GM06990 (cell line): ENCODE results near the gene VWA8.
A peak's percentile ranks its signal among the peaks of the same experiment; 100 is the strongest.

Source experiments
- DNase-seq: peaks from one replicate; pipeline ENCODE4 v3.0.0-alpha.2; 2011; ENCODE audit not compliant: insufficient read length; ENCODE audit errors: extremely low read depth
- H3K27me3 ChIP-seq: replicated peaks from 2 replicates; pipeline ENCODE4 v1.6.0; 2011; ENCODE audit warnings: low read length; ENCODE audit not compliant: control insufficient read depth, insufficient read depth
- H3K36me3 ChIP-seq: 2 replicates; pipeline ENCODE4 v1.5.1; 2011; ENCODE audit warnings: low read length; ENCODE audit not compliant: control insufficient read depth, insufficient read depth
- H3K4me3 ChIP-seq: replicated peaks from 2 replicates; pipeline ENCODE4 v1.5.1; 2011; ENCODE audit warnings: low read depth, mild to moderate bottlenecking, control low read depth, low read length
- TF ChIP-seq, protein P1 (sequence below): IDR thresholded peaks from 2 replicates; pipeline ENCODE4 v1.5.1; 2011; ENCODE audit warnings: low read length, control low read depth, mild to moderate bottlenecking, inconsistent platforms; ENCODE audit not compliant: insufficient read depth, poor library complexity, severe bottlenecking

The VWA8 gene

GRCh38 chr13:41696163-41697003 lies 264.5 kb downstream of the VWA8 start:
- Histone ChIP-seq H3K27me3 (no peaks in the 10 kb centered on the region), H3K36me3 (no peaks in the 10 kb centered on the region; the same call in 1 of the 2 replicates), H3K4me3 (no peak overlapping the region)
- no peak for DNase-seq
- TF ChIP-seq, protein P1, sequence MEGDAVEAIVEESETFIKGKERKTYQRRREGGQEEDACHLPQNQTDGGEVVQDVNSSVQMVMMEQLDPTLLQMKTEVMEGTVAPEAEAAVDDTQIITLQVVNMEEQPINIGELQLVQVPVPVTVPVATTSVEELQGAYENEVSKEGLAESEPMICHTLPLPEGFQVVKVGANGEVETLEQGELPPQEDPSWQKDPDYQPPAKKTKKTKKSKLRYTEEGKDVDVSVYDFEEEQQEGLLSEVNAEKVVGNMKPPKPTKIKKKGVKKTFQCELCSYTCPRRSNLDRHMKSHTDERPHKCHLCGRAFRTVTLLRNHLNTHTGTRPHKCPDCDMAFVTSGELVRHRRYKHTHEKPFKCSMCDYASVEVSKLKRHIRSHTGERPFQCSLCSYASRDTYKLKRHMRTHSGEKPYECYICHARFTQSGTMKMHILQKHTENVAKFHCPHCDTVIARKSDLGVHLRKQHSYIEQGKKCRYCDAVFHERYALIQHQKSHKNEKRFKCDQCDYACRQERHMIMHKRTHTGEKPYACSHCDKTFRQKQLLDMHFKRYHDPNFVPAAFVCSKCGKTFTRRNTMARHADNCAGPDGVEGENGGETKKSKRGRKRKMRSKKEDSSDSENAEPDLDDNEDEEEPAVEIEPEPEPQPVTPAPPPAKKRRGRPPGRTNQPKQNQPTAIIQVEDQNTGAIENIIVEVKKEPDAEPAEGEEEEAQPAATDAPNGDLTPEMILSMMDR, result no peak

DNA sequence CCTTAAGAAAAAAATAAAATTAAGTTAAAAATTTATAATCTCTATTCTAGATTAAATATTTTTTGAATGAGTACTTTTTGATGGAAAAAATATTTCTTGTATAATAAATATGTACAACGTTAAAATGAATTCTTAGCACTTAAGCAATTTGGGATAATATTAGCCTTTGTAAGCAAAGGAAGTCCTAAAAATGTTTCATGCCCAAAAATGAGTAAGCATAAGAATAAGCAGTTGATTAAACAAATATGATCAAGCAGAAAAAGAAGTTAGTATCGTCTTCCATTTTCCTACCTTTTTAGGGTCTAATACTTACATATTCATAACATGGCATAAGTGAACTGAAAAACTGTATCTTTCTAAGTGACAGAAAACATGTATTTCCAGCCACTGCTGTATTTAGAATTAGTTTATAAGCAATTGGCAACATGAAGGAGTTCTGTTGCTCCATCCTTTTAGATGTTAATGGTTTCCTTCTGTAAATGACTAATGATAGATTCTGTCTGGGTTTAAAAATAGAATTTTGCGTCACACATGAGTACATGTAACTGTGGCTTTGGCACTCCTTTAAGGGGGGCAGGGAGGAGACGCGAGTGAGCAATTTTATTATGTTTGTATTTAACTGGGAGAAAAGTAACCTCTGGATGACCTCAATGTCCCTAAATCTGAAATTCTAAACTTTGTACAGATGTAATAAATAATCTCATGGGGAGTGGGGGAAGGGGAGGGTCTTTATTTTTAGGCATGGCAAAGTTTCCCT lies 266.2 kb downstream of the VWA8 start:
- H3K27me3 ChIP-seq, result no peaks in the 10 kb centered on the region
- no peaks in the 10 kb centered on the region; the same call in 1 of the 2 replicates for H3K36me3 ChIP-seq
- peak; percentile 16 for DNase-seq
- TF ChIP-seq, protein P1, result no peak
- no peak overlapping the region for H3K4me3 ChIP-seq

DNA sequence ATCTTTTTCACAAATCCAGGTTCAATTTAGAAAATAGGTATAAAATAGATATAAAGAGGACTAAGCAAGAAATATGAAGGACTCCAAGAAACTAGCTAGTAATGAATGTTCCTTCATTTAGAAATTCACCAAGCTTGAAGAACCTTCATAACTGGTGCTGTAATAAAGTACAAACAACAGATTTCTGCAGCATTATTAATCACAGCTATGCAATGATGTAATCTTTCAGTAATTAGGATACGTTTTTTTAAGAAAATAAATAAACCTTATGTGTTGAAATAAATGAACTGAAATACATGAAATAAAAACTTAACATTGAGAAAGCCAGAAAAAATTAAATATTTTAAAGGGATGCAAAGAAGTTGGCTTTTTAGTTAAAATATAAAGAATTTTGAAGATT lies 267.5 kb downstream of the VWA8 start:
- no peaks in the 10 kb centered on the region; the same call in 1 of the 2 replicates for H3K36me3 ChIP-seq
- H3K4me3 ChIP-seq, result no peak overlapping the region
- TF ChIP-seq, protein P1, result no peak
- H3K27me3 ChIP-seq, result no peaks in the 10 kb centered on the region
- no peak for DNase-seq

GRCh38 chr13:41691274-41691673 lies 269.6 kb downstream of the VWA8 start:
- DNase-seq, result no peak
- Histone ChIP-seq H3K36me3 (no peaks in the 10 kb centered on the region; the same call in 1 of the 2 replicates), H3K27me3 (no peaks in the 10 kb centered on the region), H3K4me3 (no peak overlapping the region)
- TF ChIP-seq, protein P1, result no peak

DNA sequence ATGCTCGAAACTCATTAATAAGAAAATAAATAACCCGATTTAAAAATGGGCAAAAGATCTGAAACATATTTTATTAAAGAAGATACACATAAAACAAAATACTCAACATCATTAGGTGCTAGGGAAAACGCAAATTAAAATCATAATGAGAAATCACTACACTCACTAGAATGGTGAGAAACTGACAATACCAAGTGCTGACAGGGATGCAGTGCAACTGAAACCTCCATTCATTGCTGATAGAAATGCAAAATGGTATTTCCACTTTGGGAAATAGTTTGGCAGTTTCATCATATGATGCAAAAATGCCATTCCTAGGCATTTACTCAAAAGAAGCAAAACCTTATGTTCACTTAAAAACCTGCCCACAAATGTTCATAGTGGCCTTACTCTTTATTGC lies 278.1 kb downstream of the VWA8 start:
- no peaks in the 10 kb centered on the region for H3K27me3 ChIP-seq
- no peaks in the 10 kb centered on the region; the same call in 1 of the 2 replicates for H3K36me3 ChIP-seq
- TF ChIP-seq, protein P1, result no peak
- no peak overlapping the region for H3K4me3 ChIP-seq
- no peak for DNase-seq
